ENCODE results near the gene HNRNPA0.

Gene HNRNPA0

GRCh38 chr5:137753691-137754187 is 424 bp downstream of the HNRNPA0 start:
- no peak for DNase-seq

- DNase-seq = peak; percentile 55
Observed at GRCh38 chr5:137752905-137753690, 1.1 kb downstream of the HNRNPA0 start.

- DNase-seq = no peak
Observed at GRCh38 chr5:137751869-137752491, 2.2 kb downstream of the HNRNPA0 start.

GRCh38 chr5:137750436-137750835 is 3.7 kb downstream of the HNRNPA0 start:
- DNase-seq = no peak

GRCh38 chr5:137747848-137748247 is 6.3 kb downstream of the HNRNPA0 start:
- no peak for DNase-seq

GRCh38 chr5:137743031-137743640 is 11.0 kb downstream of the HNRNPA0 start:
- peak; percentile 39 for DNase-seq

GRCh38 chr5:137741718-137742117 is 12.4 kb downstream of the HNRNPA0 start:
- DNase-seq = no peak

- no peak for DNase-seq
Observed at GRCh38 chr5:137739737-137740136, 14.4 kb downstream of the HNRNPA0 start.

GRCh38 chr5:137738947-137739346 is 15.2 kb downstream of the HNRNPA0 start:
- DNase-seq = no peak

- no peak for DNase-seq
Observed at GRCh38 chr5:137737349-137738131, 16.6 kb downstream of the HNRNPA0 start.

- no peak for DNase-seq
Observed at GRCh38 chr5:137736496-137736895, 17.7 kb downstream of the HNRNPA0 start.

- peak; percentile 36 for DNase-seq
Observed at GRCh38 chr5:137735555-137736284, 18.4 kb downstream of the HNRNPA0 start, which contains the start of gene KLHL3. Gene KLHL3 (minus strand): TSS chr5:137736089. CDS start chr5:137735646, 443 bp downstream.

- DNase-seq = peak; percentile 18
Observed at GRCh38 chr5:137734962-137735554, 19.1 kb downstream of the HNRNPA0 start.

GRCh38 chr5:137734331-137734730 is 19.8 kb downstream of the HNRNPA0 start:
- DNase-seq = no peak

GRCh38 chr5:137733922-137734321 is 20.2 kb downstream of the HNRNPA0 start:
- DNase-seq = no peak

GRCh38 chr5:137733006-137733405 is 21.2 kb downstream of the HNRNPA0 start:
- DNase-seq = no peak

- no peak for DNase-seq
Observed at GRCh38 chr5:137731176-137731575, 23.0 kb downstream of the HNRNPA0 start.

GRCh38 chr5:137730336-137730735 is 23.8 kb downstream of the HNRNPA0 start:
- no peak for DNase-seq

- no peak for DNase-seq
Observed at GRCh38 chr5:137728048-137728447, 26.1 kb downstream of the HNRNPA0 start.

GRCh38 chr5:137727623-137728022 is 26.5 kb downstream of the HNRNPA0 start:
- no peak for DNase-seq

- DNase-seq = no peak
Observed at GRCh38 chr5:137724251-137724650, 29.9 kb downstream of the HNRNPA0 start.

- no peak for DNase-seq
Observed at GRCh38 chr5:137718611-137719010, 35.6 kb downstream of the HNRNPA0 start.

Measured in stimulated activated CD4-positive, alpha-beta T cell treated with anti-CD3 and anti-CD28 coated beads, Interleukin-4, amount 100 ng/mL, for 1 hour (primary cell).